Neural progenitor cell (in vitro differentiated cells): ENCODE measurements around the gene CADPS.

ENCODE experiments used
- CTCF ChIP-seq: fragments of 200-600 bp; sonication (generic); IDR thresholded peaks from 2 replicates; pipeline ENCODE4 v1.5.1; 2017; ENCODE audit warnings: antibody characterized with exemption, mild to moderate bottlenecking
- EZH2 ChIP-seq: fragments of 200-600 bp; sonication (generic); IDR thresholded peaks from 2 replicates; pipeline ENCODE4 v1.6.1; 2017; ENCODE audit warnings: antibody characterized with exemption, mild to moderate bottlenecking, moderate library complexity
- EZH2phosphoT487 ChIP-seq: fragments of 200-600 bp; sonication (generic); IDR thresholded peaks from 2 replicates; pipeline ENCODE4 v1.6.1; 2017; ENCODE audit warnings: antibody characterized with exemption

GRCh38 chr3:62795978-62796657 is 79.1 kb downstream of the CADPS start:
- no peak for TF ChIP-seq CTCF
- TF ChIP-seq EZH2phosphoT487 = no peak
- no peak for TF ChIP-seq EZH2
